ENCODE data around the gene SLC6A19.
A peak's percentile ranks its signal among the peaks of the same experiment; 100 is the strongest.
"Not testable (repeated sequence)": the region's sequence is repeated elsewhere in the genome, so short reads cannot be mapped to it uniquely, and the experiment has no call there.

SLC6A19 gene

GRCh38 chr5:1267464-1267863 lies 66.1 kb downstream of the SLC6A19 start:
- not testable (repeated sequence) for DNase-seq (ENCODE audit: low read depth)

- no peak for DNase-seq (ENCODE audit: low read depth)
These were observed 66.7 kb downstream of the SLC6A19 start for GRCh38 chr5:1268056-1268455.

GRCh38 chr5:1268666-1269065 lies 67.3 kb downstream of the SLC6A19 start:
- peak; percentile 15 for DNase-seq (ENCODE audit: low read depth)

- no peak for DNase-seq (ENCODE audit: low read depth)
These were observed 69.0 kb downstream of the SLC6A19 start for GRCh38 chr5:1270426-1270825.

GRCh38 chr5:1270933-1271914 lies 69.8 kb downstream of the SLC6A19 start:
- DNase-seq (ENCODE audit: low read depth) = no peak

GRCh38 chr5:1272201-1272600 lies 70.8 kb downstream of the SLC6A19 start:
- DNase-seq (ENCODE audit: low read depth) = no peak

- DNase-seq (ENCODE audit: low read depth) = no peak
These were observed 72.3 kb downstream of the SLC6A19 start for GRCh38 chr5:1273745-1274144.

- no peak for DNase-seq (ENCODE audit: low read depth)
These were observed 73.1 kb downstream of the SLC6A19 start for GRCh38 chr5:1274471-1274870.

All from activated T-helper 1 cell treated with Interleukin-2 at 50 U/mL for 16 hours (primary cell).